Aorta (tissue), 5 donors: ENCODE results near the gene C5orf22. TPM values are rescaled to one million over a fixed set of nuclear protein-coding genes. Genes with fewer than 3 reads are reported as not detected.
"Not testable (repeated sequence)": the region's sequence is repeated elsewhere in the genome, so short reads cannot be mapped to it uniquely, and the experiment has no call there.

ENCODE experiments used
- ATAC-seq: fragments of 200-7000 bp; cut with Tn5 transposase; one replicate; pipeline ENCODE4 v1.9.1; 2022; ENCODE audit warnings: moderate library complexity; ENCODE audit not compliant: low FRiP score
- DNase-seq, 2 donors: peaks; one replicate each; pipeline ENCODE4 v3.0.0-alpha.2; 2020
- H3K27ac ChIP-seq, 2 donors: one replicate each; pipeline ENCODE4 v1.5.1; 2013; ENCODE audit warnings: low read length in 2 of 2, mild to moderate bottlenecking in 2 of 2, moderate library complexity in 2 of 2, control low read depth in 1 of 2, inconsistent platforms in 1 of 2, low read depth in 1 of 2
- H3K27me3 ChIP-seq, 2 donors: one replicate each; pipeline ENCODE4 v1.6.1; 2013; ENCODE audit warnings: control low read depth in 1 of 2, low read length in 1 of 2, mild to moderate bottlenecking in 1 of 2, moderate library complexity in 1 of 2; ENCODE audit not compliant: insufficient read depth in 2 of 2, control insufficient read depth in 1 of 2
- H3K36me3 ChIP-seq, 2 donors: one replicate each; pipeline ENCODE4 v1.6.1; 2013; ENCODE audit warnings: control low read depth in 1 of 2, low read length in 1 of 2, mild to moderate bottlenecking in 1 of 2; ENCODE audit not compliant: insufficient read depth in 2 of 2, control insufficient read depth in 1 of 2
- H3K4me1 ChIP-seq, 2 donors: one replicate each; pipeline ENCODE4 v1.6.1; 2013; ENCODE audit warnings: low read length in 2 of 2, control low read depth in 1 of 2, mild to moderate bottlenecking in 1 of 2, moderate library complexity in 1 of 2; ENCODE audit not compliant: insufficient read depth in 2 of 2, control insufficient read depth in 1 of 2
- H3K4me3 ChIP-seq, 2 donors: one replicate each; pipeline ENCODE4 v1.5.1; 2013; ENCODE audit warnings: low read length in 2 of 2, control low read depth in 1 of 2, mild to moderate bottlenecking in 1 of 2
- H3K9me3 ChIP-seq: one replicate; pipeline ENCODE4 v1.6.1; 2013; ENCODE audit warnings: mild to moderate bottlenecking, low read length; ENCODE audit not compliant: control insufficient read depth
- WGBS, 2 donors: extraction: QIAGEN DNeasy Blood & Tissue Kit; methylation state at CpG; one replicate each; pipeline ENCODE4 v1.1.7; 2013; 5-methylcytosine and 5-hydroxymethylcytosine counted together
- intact Hi-C, 2 donors: fragments of 100-400 bp; cut with DNase I; formaldehyde crosslinking; loops; one replicate each; pipeline versions ENCODE4 v1.14.2 to v1.15.0; 2022
- polyA plus RNA-seq, 2 donors: library from polyadenylated mRNA; stranded (reverse); fragments of 200-250 nt; gene quantifications; one replicate each; pipeline ENCODE4 v1.2.3, GENCODE V29; 2013
- total RNA-seq, 2 donors: library from RNA; stranded (reverse); fragmentation: NEBNext Ultra II Directional; extraction: Animal tissue kit (Norgen Biotek cat#: 25700); gene quantifications; one replicate each; pipeline ENCODE4 v1.2.1, GENCODE V29; 2021
- donor health status: healthy with polysubstance abuse.
- donor health status: Bipolar disorder and iron deficiency.
- donor health status: DM: no; HTN: no; CAD: no.
- donor health status: DM: no; HTN: no; CAD: no.
- donor health status: DM: yes; HTN: yes; CAD: no.

C5orf22 gene
- total and polyA plus RNA-seq, 4 donors, result 7.5 to 18.6 (median 11.4) TPM

- H3K4me1 ChIP-seq, result no peaks in the 10 kb centered on the region
- no peak overlapping the region for H3K27ac ChIP-seq
- peaks cover 0 to 5% of the 10 kb centered on the region in 2 donors for H3K36me3 ChIP-seq
- no peak for ATAC-seq
- H3K27me3 ChIP-seq, result no peaks in the 10 kb centered on the region
- no peak overlapping the region for H3K4me3 ChIP-seq
- WGBS, 2 donors, result 80 to 85% methylated on average over 3 of the region's 3 CpGs
- H3K9me3 ChIP-seq, result no peaks in the 10 kb centered on the region
- no peak for DNase-seq
- intact Hi-C loops, result no loop called here
These were observed 4.8 kb downstream of the C5orf22 start for GRCh38 chr5:31536873-31537272.

GRCh38 chr5:31537349-31537748 is 5.2 kb downstream of the C5orf22 start:
- H3K4me3 ChIP-seq, result no peak overlapping the region
- no peaks in the 10 kb centered on the region for H3K27me3 ChIP-seq
- ATAC-seq (no peak), DNase-seq (no peak)
- intact Hi-C loops, result no loop called here
- no peaks in the 10 kb centered on the region for H3K9me3 ChIP-seq
- H3K4me1 ChIP-seq, result no peaks in the 10 kb centered on the region
- no peak overlapping the region for H3K27ac ChIP-seq
- peaks cover 0 to 5% of the 10 kb centered on the region in 2 donors for H3K36me3 ChIP-seq

DNA sequence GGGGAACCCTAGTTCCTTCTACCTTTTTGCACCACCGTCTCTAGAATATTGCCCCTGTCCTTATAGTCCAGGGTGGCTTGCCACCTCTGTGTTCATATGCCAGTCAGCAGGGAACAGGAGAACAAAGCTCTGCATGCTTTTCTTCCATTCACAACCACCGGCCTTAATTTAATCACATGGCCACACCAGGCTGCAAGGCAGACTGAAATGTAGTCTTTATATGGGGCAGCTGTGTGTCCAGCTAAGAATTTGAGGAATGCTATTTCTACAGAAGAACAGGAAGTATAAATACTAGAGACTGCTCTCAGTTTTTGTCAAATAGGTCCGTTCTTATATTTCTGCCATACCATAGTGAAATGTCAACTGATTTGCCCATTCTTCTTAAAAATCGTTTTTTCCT is 5.8 kb downstream of the C5orf22 start:
- Histone ChIP-seq H3K9me3 (no peaks in the 10 kb centered on the region), H3K4me3 (no peak overlapping the region), H3K27me3 (no peaks in the 10 kb centered on the region), H3K36me3 (peaks cover 0 to 5% of the 10 kb centered on the region in 2 donors), H3K4me1 (no peaks in the 10 kb centered on the region), H3K27ac (no peak overlapping the region)
- DNase-seq (no peak), ATAC-seq (no peak)
- intact Hi-C loops, result no loop called here
- 19 to 31% methylated on average over 4 of the region's 4 CpGs for WGBS, 2 donors

DNA sequence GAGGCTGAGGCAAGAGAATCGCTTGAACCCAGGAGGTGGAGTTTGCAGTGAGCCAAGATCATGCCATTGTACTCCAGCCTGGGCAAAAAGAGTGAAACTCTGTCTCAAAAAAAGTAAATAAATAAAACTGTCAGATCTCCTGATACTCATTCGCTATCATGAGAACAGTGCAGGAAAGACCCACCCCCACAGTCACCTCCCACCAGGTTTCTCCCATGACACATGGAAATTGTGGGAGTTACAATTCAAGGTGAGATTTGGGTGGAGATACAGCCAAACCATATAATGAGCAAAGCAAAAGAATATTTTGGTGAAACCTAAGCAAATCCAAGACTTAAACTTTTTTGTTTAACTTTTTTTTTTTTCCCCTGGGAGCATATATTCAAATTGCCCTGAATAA is 17.0 kb downstream of the C5orf22 start:
- intact Hi-C loops, ATAC-seq, H3K36me3 ChIP-seq, H3K4me1 ChIP-seq, H3K9me3 ChIP-seq, H3K27me3 ChIP-seq, H3K27ac ChIP-seq, DNase-seq, H3K4me3 ChIP-seq: not testable (repeated sequence)
- WGBS, 2 donors, result 95 to 99% methylated on average over 2 of the region's 2 CpGs

DNA sequence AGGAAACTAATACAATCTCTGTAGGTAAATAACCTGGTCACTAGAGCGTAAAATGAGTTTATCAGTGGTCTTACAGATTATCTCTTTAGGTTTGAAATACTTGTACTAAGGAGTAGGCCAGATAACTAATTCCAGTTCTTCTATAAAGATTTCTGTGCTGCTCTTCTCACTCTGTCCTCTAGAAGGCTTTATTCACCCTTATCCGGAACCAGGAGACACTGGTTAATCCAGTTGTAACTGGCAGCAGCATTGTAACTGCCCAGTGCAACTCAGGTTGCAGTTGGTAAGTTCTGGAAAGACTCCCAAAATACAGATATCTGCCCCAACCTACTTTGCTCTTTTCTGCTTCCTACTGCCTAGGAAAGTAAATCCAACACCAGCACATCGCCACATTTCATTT is 19.8 kb downstream of the C5orf22 start:
- intact Hi-C loops, result no loop called here
- H3K27ac ChIP-seq, result no peak overlapping the region
- no peak overlapping the region for H3K4me3 ChIP-seq
- no peaks in the 10 kb centered on the region for H3K4me1 ChIP-seq
- DNase-seq, result no peak
- H3K9me3 ChIP-seq, result no peaks in the 10 kb centered on the region
- WGBS, 2 donors, result 93% methylated on average over 3 of the region's 3 CpGs
- H3K27me3 ChIP-seq, result no peaks in the 10 kb centered on the region
- no peak for ATAC-seq
- H3K36me3 ChIP-seq, result peaks cover 3 to 10% of the 10 kb centered on the region in 2 donors

GRCh38 chr5:31553863-31554262 is 21.8 kb downstream of the C5orf22 start:
- Histone ChIP-seq H3K4me1 (no peaks in the 10 kb centered on the region), H3K27ac (no peak overlapping the region), H3K36me3 (peaks cover 0 to 4% of the 10 kb centered on the region in 2 donors), H3K9me3 (no peaks in the 10 kb centered on the region), H3K4me3 (no peak overlapping the region), H3K27me3 (no peaks in the 10 kb centered on the region)
- ATAC-seq (no peak), DNase-seq (no peak)
- intact Hi-C loops, result no loop called here

- DNase-seq, result no peak
- intact Hi-C loops, result no loop called here
- H3K4me3 ChIP-seq, result no peak overlapping the region
- H3K27me3 ChIP-seq, result no peaks in the 10 kb centered on the region
- 95 to 98% methylated on average over 1 of the region's 1 CpG for WGBS, 2 donors
- no peak overlapping the region for H3K27ac ChIP-seq
- peaks cover 0 to 4% of the 10 kb centered on the region in 2 donors for H3K36me3 ChIP-seq
- no peaks in the 10 kb centered on the region for H3K9me3 ChIP-seq
- ATAC-seq, result no peak
- H3K4me1 ChIP-seq, result no peaks in the 10 kb centered on the region
These were observed 22.5 kb downstream of the C5orf22 start for GRCh38 chr5:31554552-31554951.

DNA sequence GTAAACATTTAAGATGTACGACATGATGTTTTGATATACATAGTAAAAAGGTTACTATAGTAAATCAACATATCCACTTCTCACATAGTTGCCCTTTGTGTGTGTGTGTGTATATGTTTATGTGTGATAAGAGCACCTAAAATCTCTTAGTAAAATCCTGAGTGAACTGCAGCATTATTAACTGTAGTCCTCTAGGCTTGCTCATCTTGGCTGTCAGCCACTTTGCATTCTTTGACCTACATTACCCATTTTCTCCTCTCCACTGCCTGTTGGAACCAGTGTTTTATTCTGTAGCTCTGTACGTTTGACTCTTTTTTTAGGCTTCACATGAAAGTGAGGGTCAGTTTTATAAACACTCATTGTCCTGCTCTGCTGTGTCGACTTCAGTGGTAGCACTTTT is 24.4 kb downstream of the C5orf22 start:
- Histone ChIP-seq H3K9me3 (no peaks in the 10 kb centered on the region), H3K36me3 (peaks cover 0 to 4% of the 10 kb centered on the region in 2 donors), H3K4me1 (no peaks in the 10 kb centered on the region), H3K27me3 (no peaks in the 10 kb centered on the region), H3K4me3 (no peak overlapping the region), H3K27ac (no peak overlapping the region)
- DNase-seq, result no peak
- WGBS, 2 donors, result 59 to 79% methylated on average over 3 of the region's 3 CpGs
- intact Hi-C loops, result no loop called here
- ATAC-seq, result no peak

DNA sequence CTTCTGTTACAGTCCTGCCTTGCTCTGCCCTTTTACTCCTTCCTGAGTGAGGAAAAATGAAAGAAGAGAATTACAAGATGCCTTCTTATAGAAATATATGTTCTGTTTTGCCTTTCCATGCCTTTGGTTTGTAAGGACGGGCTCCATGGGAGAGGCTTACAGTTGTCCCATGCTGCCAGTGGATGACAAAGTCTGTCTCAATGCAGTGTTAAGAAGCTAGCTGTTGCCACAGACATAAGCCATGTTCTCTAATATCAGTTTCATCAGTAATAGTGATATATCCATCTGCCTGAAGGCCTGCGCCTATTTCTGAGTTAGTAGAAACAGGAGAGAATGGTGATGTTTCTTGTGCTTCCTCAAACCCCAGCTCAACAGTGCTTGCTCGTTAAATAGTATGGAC is 27.8 kb downstream of the C5orf22 start:
- H3K36me3 ChIP-seq, result peaks cover 0 to 1% of the 10 kb centered on the region in 2 donors
- H3K27ac ChIP-seq, result no peak overlapping the region
- WGBS, 2 donors, result 91 to 93% methylated on average over 3 of the region's 3 CpGs
- H3K4me1 ChIP-seq, result peaks cover 0 to 3% of the 10 kb centered on the region in 2 donors
- DNase-seq (no peak), ATAC-seq (no peak)
- H3K9me3 ChIP-seq, result no peaks in the 10 kb centered on the region
- intact Hi-C loops, result no loop called here
- H3K27me3 ChIP-seq, result no peaks in the 10 kb centered on the region
- H3K4me3 ChIP-seq, result no peak overlapping the region
